ENCODE results near the gene SIN3A. TPM values are rescaled to one million over a fixed set of nuclear protein-coding genes. Genes with fewer than 3 reads are reported as not detected.

Gene SIN3A
- total RNA-seq, 1 donor from 2014 or later: 54.0 TPM

GRCh38 chr15:75352186-75353080 lies 99.1 kb downstream of the SIN3A start:
- no peak for FAIRE-seq
- no peak overlapping the region for H3K4me3 Mint-ChIP-seq (ENCODE audit: unreplicated experiment)
- TF ChIP-seq CTCF (IDR thresholded peaks at IDR 0.05; ENCODE audit: insufficient read depth, low read depth, low read length) (no peak), EZH2 (IDR thresholded peaks at IDR 0.05; ENCODE audit: insufficient read depth, low read length) (no peak)

GRCh38 chr15:75350601-75351361 lies 100.7 kb downstream of the SIN3A start:
- peaks cover 19% of the 10 kb centered on the region for H3K4me1 ChIP-seq (ENCODE audit: insufficient read depth, low read length)
- Mint-ChIP-seq H3K9me3 (ENCODE audit: unreplicated experiment) (no peaks in the 10 kb centered on the region), H3K27me3 (ENCODE audit: low read depth, unreplicated experiment) (no peaks in the 10 kb centered on the region), H3K27ac (ENCODE audit: unreplicated experiment) (no peak overlapping the region), H3K4me1 (ENCODE audit: low read depth, unreplicated experiment) (no peaks in the 10 kb centered on the region), H3K36me3 (ENCODE audit: low read depth, unreplicated experiment) (peaks cover 8% of the 10 kb centered on the region), H3K4me3 (ENCODE audit: unreplicated experiment) (no peak overlapping the region)
- H4K20me1 ChIP-seq (ENCODE audit: insufficient read depth, low read length): no peaks in the 10 kb centered on the region
- no peak overlapping the region for H3K27ac ChIP-seq (ENCODE audit: low read depth, low read length)
- H3K9me3 ChIP-seq (ENCODE audit: insufficient read depth, low read depth, low read length): peaks cover 2% of the 10 kb centered on the region
- no peaks in the 10 kb centered on the region for H3K79me2 ChIP-seq (ENCODE audit: insufficient read depth, low read length)
- no peak overlapping the region for H3K4me2 ChIP-seq (ENCODE audit: low read length)
- FAIRE-seq (no peak), DNase-seq (ENCODE audit: low read depth) (no peak)
- no peak overlapping the region for H3K9ac ChIP-seq (ENCODE audit: low read length)
- H3K27me3 ChIP-seq (ENCODE audit: insufficient read depth, low read length): peaks cover 17% of the 10 kb centered on the region
- no peak overlapping the region for H3K4me3 ChIP-seq (ENCODE audit: insufficient read depth, low read depth, low read length)
- no peaks in the 10 kb centered on the region for H3K36me3 ChIP-seq (ENCODE audit: insufficient read depth, low read length)
- H2AFZ ChIP-seq (ENCODE audit: low read depth, low read length): no peak overlapping the region
- TF ChIP-seq CTCF (IDR thresholded peaks at IDR 0.05; ENCODE audit: insufficient read depth, low read depth, low read length): no peak
- TF ChIP-seq EZH2 (IDR thresholded peaks at IDR 0.05; ENCODE audit: insufficient read depth, low read length): no peak

More at GRCh38 chr15:75352186-75353080, 99.1 kb downstream of the SIN3A start:
- Mint-ChIP-seq H3K4me1 (ENCODE audit: low read depth, unreplicated experiment) (no peaks in the 10 kb centered on the region), H3K27me3 (ENCODE audit: low read depth, unreplicated experiment) (no peaks in the 10 kb centered on the region), H3K36me3 (ENCODE audit: low read depth, unreplicated experiment) (peaks cover 8% of the 10 kb centered on the region), H3K9me3 (ENCODE audit: unreplicated experiment) (no peaks in the 10 kb centered on the region), H3K27ac (ENCODE audit: unreplicated experiment) (no peak overlapping the region)
- Histone ChIP-seq H3K36me3 (ENCODE audit: insufficient read depth, low read length) (peaks cover 3% of the 10 kb centered on the region), H3K27ac (ENCODE audit: low read depth, low read length) (no peak overlapping the region), H3K9me3 (ENCODE audit: insufficient read depth, low read depth, low read length) (peaks cover 2% of the 10 kb centered on the region), H3K4me1 (ENCODE audit: insufficient read depth, low read length) (peaks cover 15% of the 10 kb centered on the region), H3K9ac (ENCODE audit: low read length) (no peak overlapping the region), H3K27me3 (ENCODE audit: insufficient read depth, low read length) (peaks cover 17% of the 10 kb centered on the region), H3K4me3 (ENCODE audit: insufficient read depth, low read depth, low read length) (no peak overlapping the region), H3K4me2 (ENCODE audit: low read length) (no peak overlapping the region), H3K79me2 (ENCODE audit: insufficient read depth, low read length) (no peaks in the 10 kb centered on the region), H4K20me1 (ENCODE audit: insufficient read depth, low read length) (no peaks in the 10 kb centered on the region), H2AFZ (ENCODE audit: low read depth, low read length) (no peak overlapping the region)
- no peak for DNase-seq (ENCODE audit: low read depth)
